HG03095 (cell line): ENCODE data around the gene TOP3B.
"Not testable (repeated sequence)": the region's sequence is repeated elsewhere in the genome, so short reads cannot be mapped to it uniquely, and the experiment has no call there.

ENCODE experiments used
- ATAC-seq: cut with Tn5 transposase; IDR thresholded peaks from one replicate; pipeline ENCODE4 v1.9.1; 2021; ENCODE audit warnings: moderate library complexity; ENCODE audit not compliant: unreplicated experiment

The TOP3B gene

DNA sequence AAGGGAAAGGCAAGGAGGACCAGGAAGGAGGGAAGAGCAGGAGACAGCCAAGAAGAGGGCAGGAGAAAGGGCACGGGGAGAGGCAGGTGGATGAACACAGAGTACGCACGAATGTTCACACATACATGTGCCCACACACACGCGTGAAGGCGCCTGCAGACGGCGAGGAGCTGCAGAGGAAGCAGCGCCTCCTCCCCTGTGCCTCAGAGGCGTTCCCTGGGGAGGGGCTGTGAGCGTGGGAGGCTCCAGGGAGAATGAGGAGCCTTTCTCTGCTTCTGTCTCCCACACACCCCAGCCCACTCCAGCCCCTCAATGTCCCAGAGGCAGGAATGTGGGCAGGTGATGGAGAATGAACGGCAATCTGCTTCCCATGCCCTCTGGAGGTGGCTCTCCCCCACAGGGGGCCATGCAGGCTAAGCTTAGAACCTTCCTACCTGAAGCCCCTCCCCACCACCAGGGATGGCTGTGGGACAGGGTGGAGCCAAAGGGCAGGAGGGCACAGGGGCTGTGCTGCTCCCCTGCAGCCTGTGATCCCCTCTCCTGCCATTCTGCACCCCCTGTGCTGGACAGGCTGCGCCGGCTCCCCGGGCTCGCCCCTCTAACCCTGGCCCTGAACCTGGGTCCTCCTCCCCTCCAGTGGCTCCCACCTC is 55.3 kb downstream of the TOP3B start:
- ATAC-seq: no peak

DNA sequence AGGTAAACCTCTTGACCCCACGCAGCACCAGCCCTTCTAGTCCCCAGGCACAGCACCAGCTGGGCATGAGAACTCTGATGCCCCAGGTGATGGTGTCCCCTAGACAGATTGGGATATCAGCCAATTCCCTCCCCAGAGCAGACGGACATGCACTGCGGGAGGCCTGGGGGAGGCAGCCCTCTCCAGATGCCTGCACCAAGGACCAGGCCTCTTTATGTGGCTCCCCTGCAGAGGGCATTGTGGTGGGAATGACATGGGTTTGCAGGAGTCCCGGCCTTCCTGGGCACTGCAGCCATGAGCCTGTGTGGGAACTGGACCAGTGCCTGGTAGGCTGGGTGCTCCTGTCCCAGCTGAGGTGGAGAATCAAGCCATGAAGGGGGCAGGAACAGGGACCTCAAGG is 55.9 kb downstream of the TOP3B start:
- no peak for ATAC-seq

DNA sequence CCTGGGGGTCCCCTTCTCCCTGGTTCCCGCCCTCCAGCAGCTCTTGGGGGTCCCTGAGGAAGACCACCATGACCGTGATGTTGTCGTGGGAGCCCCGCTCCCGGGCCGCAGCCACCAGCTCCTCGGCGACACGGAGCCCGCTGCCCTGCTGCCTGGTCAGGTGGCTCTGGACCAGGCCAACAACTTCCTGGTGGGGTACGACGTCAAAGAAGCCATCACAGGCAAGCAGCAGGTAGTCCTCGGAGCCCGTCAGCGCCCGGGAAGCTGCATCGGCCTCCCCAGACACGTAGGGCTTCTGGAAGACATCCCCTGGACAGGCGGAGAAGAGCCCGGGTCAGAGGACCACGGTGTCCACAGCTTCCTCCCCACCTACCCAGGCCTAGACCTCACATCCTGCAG is 59.4 kb downstream of the TOP3B start:
- no peak for ATAC-seq

DNA sequence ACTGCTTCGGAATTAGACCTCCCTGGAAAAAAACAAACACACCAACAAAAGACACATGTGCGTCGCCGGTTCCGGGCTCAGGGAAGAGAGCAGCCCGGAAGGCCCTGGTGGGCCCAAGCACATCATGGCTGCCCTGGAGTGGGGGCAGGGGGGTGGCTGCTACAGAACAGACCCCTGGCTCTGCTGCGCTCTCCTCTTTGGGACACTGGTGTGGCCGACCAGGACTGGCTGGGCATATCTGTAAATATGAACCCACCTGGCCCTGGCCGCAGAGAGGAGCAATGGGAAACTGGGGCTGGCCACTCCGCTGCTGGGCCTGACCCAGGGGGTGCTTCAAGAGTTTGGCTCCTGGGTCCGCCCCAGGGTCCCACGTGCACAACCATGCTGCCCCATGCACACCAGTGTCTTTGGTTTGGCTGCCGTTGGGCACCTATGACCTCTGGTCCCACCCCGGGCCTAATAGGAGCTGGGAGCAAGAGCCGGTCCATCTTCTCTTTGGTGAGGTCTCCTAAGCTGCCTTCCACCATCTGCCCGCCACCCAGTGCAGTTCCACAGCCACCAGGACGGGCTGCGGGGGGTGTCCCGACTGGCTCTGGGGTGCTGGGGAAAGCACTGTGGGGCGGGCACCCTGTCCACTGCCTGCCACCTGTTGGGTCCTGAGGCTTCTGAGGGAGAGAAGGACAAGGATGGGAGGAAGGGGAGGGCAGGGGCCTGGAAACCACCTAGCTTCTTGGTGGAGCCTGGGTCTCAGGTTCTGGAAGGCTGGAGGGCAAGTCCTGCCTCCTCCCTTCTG is 60.0 kb downstream of the TOP3B start:
- ATAC-seq: no peak

DNA sequence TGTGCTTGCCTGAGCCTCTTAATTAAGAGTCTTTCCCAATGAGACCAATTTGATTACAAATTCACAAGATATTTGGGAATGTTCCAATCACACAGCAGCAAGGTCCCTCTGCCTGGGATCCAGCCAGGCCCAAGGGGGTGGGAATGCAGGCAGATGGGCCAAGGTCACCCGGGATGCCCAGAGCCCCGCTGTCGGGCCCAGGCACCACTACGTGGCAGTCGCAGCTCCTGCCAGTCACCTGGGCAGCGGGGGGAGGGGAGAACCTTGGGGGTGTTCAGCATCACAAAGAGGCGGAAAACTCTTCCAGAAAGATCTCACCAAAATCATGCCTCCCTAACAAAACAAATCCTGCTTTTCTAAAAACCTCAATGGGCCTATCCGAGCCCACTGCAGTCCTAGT is 60.9 kb downstream of the TOP3B start:
- ATAC-seq: no peak

DNA sequence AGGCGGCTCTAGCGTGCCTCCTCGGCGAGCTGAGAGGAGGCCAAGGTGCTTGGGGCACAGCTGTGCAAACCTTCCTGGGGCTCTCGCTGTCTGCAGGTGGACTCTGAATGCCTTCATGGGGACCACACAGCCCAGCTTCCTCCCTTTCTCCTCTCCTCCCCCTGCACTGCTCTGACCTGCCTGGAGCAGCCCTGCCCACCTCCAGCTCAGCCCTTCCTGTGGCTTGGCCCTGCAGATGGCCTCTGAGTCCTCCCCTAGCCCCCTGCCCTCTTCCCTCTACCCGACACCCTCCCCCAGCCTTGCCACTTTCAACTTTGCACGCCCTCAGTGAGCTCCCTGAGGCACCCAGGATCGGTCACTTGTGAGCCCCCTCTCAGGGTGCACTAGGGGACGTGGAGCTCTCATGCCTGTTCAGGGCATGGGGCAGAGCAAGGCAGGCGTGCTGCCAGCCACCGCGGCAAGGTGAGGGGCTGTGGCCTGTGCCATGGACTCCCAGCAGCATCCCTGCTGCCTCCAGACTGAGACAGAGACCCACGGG is 61.3 kb downstream of the TOP3B start:
- ATAC-seq: no peak

DNA sequence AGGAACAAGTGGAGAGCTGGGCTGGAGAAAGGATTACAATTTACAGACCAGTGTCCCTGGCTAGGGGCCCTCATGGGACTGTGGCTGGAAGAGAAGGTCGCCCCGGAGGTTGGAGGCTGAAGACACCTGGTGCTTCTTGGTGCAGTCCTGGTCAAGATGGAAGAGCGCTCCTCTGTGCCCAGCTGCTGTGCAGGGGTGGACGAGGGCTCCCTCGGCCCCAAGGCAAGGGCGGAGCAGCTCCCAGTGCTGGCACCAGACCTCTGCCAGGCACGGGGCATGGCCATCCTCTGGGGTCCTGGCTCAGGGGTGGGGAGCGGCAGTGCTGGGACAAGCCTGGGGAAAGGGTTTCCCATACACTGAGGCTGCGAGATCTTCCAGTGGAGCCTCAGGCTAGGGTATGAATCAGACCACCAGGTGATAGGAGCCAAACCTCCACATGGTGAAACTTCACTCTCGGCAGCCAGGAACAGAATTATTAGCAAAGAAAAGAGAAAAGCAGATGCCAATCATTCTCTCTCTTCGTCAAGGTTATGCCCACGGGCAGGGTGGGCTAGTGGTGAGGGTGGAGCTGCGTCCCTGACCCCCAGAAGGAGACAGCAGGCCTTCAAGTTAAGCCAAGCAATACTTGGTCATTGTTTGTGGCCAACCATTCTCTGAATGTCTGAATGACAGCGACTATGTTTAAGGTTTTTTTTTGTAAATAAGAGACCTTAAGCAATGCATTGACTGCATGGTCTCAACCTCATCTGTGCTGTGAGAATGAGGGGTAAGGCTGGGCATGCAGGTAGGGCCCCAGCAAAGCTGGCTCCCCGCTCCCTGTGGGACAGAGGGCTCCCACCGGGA is 62.0 kb downstream of the TOP3B start:
- ATAC-seq: no peak

DNA sequence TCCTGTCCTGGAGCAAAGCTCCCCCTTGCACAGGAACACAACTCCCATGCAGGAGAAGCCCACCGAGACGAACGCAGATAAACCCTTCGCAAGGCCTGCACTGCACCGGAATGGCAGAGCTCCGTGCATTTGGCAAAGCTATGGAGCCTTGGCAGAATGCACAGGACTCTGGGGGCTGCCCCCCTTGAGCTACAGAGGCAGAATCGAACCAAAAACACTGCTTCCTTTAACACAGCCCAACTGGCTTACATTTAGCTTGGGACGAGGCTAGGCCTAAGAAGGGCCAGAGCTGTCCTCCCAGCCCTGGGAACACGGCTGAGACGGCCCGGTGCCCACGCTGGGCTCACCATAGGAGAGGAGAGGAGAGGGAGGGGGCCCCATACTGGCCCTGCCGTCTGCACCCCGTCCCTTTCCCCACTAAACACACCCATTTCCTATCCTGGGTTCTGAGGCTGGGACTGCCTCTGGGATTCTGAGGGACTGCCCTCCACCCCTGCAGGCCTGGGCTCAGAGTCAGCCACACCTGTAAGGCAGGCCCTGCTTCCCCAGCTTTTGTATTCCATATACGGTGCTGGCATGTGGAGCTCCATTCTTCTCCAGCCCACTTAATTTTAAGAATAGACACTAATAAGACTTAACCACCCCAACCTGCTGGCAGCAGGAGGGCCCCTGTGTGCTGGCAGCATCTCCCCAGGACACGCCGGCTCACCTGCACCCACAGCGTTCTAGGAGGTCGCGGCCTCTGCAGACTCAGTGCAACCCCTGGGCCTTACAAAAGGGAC is 62.9 kb downstream of the TOP3B start:
- ATAC-seq: no peak

DNA sequence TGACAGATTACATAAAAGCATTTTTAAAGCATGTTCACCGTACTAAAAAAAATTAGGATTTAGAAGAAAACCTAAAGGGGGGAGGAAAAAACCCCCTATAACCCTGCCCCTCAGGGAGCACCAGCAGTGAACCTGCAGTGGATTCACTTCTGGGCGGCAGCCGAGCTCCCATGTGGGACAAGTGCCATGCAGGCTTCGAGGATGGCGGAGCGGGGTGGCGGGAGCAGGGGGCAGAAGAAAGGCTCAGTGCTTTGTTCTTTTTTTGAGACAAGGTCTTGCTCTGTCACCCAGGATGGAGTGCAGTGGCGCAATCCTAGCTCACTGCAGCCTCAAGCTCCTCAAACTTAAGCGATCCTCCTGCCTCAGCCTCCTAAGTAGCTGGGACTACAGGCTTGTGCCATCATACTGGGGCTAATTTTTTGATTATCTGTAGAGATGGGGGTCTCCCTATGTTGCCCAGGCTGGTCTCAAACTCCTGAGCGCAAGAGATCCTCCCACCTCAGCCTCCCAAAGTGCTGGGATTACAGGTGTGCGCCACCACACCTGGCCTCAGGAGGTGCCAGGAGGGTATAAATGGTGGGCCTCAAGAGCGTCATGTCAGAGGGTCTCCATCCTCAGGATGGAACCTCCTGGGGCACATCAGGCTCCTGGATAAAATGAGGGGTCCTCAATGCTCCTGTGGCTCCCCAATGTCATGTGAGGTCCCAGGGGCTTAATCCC is 64.0 kb downstream of the TOP3B start:
- ATAC-seq: no peak

DNA sequence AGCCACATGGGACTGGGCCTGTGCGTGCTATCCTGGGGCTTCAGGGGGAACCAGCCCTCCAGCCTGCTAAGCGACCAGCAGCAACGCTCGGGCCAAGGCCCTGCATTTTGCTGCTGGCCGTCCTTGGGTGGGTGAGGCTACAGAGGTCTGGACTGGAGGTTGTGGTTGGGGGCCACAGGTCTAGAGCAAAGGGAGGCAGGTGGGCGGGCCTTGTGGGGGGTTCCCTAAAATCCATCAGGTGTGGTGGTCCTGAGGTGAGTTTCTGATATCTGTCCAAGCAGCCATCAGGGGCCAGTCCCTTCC is 64.7 kb downstream of the TOP3B start:
- ATAC-seq: no peak

DNA sequence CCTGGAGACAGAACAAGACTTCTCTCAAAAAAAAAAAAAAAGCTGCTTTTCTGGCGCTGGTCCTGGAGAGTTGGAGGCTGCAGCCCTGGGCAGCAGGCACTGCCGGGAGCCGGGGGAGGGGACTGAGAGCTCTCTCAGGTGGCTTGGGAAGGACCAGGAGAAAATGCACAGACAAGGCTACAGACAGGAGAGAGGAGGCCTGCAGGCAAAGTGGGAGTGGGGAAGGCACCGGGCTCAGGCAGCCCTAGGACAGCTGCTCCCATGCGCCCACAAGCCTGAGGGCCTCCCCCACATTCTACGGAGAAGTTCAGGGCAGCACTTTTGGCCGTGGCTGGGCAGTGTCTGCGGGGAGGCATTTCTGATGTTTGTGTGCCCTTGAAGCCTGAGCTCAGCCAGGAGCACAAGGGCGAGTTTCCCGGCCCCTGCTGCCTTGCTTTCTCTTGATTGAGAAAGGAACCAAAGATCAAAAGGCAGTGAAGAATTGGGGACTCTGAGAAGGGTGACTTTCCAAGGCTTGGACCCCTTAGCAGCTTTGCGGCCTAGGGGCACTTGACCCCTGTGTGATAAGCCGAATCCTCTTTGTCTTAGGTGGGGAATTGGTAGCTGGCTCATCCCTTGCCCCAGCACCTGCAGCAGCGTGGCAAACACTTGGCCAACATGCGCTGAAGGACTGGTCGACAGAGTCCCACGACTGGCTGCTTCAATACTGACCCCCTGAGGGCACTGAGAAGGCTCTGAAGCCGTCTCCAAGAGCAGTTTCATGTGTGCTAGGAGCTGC is 65.2 kb downstream of the TOP3B start:
- ATAC-seq: no peak

DNA sequence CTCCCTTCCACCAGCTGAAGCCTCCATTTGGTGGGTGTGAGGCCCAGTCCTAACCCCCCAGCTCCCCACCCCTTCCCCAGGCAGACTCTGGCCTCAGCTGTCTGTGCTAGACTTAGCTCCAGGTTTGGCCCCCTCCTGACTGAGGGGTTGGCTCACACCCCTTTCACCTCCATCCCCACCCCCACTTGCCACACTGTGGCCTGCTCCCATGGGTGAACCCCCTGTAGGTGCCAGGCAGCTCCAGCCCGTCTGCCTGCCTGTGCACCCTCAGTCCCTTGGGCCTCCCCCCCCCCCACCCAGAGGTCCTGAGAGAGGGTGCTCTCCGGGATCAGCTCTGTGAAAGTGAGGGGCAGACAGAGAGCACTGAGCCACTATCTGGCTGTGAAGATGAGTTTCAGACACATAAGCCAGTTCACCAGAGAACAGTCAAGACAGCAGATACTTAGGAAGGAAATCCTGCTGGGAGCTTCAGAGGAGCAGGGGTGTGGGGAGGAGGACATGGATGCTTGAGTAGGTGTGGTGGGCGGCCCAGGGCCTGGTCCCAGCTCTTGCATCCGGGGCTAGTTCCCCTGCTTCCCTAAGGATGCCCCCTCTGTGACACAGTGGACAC is 66.2 kb downstream of the TOP3B start:
- ATAC-seq: no peak

DNA sequence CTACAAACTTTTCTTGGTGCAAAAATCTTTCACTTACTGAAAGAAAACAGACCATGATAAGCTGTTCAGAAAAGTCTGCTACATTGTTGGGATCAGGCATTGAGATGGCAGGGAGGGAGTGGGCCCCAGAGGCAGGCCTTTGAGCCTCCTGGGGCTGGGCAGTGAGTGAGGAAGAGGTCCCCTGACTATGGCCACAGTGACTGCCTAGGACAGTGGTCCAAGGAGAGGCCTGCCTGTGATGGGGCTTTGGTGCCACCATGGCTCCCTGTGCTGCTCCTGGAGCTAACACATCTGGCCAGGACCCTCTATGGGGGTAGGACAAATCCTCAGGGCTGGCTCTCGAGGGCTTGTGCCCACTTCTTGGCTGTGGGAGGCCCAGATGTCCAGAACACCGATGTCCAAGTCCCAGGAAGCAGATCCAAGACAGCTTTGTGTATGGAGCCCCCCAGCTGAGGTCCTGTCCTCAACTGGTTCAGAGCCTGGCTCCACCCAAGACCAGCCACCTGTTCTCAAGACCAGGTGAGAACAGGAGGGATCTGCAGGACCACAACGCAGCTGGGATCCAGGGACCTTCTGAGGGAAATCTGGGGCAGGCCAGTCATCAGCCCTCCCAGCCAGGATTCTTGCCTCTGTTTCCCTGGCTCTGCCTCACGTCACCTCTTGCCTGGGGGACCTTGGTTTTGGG is 66.8 kb downstream of the TOP3B start:
- ATAC-seq: no peak

DNA sequence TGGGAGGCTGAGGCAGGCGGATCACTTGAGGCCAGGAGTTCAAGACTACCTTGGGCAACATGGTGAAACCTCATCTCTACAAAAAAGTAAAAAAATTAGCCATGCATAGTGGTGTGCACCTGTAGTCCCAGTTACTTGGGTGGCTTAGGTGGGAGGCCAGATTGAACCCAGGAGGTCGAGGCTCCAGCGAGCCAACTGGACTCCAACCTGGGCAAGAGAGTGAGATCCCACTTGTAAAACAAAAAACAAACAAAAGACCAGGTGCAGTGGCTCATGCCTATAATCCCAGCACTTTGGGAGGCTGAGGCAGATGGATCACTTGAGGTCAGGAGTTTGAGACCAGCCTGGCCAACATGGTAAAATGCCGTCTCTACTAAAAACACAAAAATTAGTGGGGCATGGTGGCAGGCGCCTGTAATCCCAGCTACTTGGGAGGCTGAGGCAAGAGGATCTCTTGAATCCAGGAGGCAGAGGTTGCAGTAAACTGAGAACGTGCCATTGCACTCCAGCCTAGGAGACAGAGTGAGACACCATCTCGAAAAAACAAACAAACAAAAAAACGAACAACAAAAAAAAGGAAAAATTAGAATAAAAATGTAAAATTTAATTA is 68.4 kb downstream of the TOP3B start:
- ATAC-seq: not testable (repeated sequence)

DNA sequence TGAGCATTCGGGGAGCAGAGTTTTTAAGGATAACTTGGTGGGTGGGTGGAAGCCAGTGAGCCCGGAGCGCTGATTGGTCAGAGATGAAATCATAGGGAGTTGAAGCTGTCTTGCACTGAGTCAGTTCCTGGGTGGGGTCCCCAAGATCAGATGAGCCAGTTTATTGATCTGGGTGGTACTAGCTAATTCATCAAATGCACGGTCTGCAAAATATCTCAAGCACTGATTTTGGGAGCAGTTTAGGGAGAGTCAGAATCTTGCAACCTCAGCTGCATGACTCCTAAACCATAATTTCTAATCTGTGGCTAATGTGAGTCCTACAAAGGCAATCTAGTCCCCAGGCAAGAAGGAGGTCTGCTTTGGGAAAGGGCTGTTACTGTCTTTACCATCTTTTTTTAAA is 72.2 kb downstream of the TOP3B start:
- ATAC-seq: not testable (repeated sequence)

DNA sequence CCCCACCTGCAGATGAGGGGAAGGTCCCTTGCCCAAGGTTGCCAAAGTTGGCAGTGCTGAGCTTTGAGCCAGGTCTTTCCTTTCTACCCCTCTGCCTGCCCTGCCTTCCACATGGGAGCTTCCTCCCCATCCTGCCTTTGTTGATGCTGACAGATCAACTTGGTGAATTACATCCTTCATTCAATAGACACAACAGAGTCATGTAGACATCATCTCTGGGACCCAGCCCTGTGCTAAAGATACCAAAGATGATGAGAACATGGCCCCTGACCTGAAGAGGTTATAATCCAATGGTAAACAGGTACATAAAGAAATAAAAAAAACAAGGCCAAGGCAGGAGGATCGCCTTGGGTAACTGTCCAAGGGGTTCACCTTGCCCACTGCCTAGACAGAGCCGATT is 72.7 kb downstream of the TOP3B start:
- no peak for ATAC-seq

DNA sequence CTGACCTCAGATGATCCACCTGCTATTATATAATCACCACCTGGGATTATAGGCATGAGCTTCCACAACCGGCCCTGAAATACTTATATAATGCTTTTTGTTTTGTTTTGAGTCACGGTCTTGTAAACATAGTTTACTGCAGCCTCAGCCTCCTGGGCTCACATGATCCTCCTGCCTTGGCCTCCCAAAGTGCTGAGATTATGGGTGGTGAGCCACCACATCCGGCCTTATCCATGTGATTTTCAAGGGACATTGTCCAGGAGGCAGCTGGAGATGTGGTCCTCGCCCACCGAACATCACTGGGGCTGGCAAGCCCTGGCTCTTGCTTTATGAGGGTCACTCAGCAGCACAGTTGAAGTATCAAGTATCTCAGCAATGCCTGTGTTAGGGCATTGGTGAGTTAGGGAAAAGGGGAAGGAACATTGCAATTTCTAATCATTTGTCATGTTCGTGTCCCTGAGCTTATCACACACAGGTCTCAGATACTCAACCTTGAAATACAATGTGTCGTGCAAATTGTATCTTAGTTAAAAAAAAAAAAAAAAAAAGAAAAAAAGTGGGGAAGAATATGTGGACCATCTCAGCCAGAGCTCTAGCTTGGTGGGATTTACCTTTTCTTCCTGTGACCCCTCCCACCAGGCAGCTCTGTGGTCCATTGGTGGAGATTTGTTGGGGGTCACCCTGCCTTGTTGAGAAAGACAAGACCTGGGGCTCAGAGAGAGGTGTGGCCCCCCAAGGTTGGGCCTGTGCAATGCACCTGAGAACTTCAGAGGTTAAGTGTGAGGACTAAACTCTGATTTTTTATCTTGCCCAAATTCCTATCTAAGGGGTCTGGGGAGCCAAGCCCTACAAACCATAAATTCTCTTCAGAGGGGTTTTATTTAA is 74.7 kb downstream of the TOP3B start:
- no peak for ATAC-seq
